ENCODE measurements around the gene TRPT1. TPM values are rescaled to one million over a fixed set of nuclear protein-coding genes. Genes with fewer than 3 reads are reported as not detected.

TRPT1 gene, protein sequence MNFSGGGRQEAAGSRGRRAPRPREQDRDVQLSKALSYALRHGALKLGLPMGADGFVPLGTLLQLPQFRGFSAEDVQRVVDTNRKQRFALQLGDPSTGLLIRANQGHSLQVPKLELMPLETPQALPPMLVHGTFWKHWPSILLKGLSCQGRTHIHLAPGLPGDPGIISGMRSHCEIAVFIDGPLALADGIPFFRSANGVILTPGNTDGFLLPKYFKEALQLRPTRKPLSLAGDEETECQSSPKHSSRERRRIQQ
- total RNA-seq (2022; extraction: Qiagen RNA extraction), result 19.7 to 25.1 TPM (median 23.2 TPM) in 5 replicates

DNA sequence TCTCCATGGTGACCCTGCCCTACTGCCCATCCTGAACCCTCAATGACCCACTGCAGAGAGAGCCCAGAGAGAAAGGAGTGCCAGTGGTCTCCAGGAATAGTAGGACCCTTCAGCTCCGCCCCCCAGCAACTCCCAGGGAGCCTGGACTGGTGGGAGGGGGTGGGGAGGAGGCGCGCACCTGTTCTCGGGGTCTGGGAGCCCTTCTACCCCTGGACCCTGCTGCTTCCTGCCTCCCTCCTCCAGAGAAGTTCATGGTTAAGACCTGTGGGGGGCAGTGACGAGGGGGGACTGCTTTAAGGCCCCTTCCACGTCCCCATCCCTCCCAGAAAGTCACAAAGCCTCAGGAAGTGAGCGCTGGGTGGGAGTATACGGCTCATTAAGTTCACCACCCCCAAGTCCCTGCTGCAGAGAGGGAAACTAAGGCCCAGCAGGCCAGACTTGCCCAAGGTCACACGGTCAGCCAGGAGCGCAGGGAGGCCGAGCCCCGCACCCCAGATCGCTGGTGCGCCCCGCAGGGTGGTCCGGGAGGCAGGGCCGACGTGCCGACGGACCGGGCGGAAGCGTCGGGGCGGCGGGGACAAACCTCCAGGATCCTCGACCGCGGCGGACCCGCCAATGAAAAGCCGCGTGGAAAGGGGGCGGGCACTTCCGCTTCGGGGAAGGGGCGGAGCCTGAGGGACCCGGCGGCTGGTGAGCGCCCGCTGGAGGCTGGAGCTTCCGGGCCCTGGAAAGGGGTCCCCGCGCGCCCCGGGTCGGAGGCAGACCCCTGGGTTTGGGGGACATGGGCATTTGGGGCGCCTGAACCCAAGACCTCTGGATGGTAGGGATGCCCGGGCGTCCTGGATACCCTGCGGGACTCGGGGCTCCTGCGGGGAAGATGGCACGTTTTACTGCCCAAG lies at the start of gene TRPT1, which contains the start of gene NUDT22:
Gene TRPT1, minus strand, starts transcription at position 579 of the 899 bp plus-strand sequence. Its CDS starts 326 bp downstream, at position 253.
Gene NUDT22, plus strand, starts transcription at position 667 of the 899 bp plus-strand sequence. CDS start 379 bp downstream, outside the sequence.

DNA sequence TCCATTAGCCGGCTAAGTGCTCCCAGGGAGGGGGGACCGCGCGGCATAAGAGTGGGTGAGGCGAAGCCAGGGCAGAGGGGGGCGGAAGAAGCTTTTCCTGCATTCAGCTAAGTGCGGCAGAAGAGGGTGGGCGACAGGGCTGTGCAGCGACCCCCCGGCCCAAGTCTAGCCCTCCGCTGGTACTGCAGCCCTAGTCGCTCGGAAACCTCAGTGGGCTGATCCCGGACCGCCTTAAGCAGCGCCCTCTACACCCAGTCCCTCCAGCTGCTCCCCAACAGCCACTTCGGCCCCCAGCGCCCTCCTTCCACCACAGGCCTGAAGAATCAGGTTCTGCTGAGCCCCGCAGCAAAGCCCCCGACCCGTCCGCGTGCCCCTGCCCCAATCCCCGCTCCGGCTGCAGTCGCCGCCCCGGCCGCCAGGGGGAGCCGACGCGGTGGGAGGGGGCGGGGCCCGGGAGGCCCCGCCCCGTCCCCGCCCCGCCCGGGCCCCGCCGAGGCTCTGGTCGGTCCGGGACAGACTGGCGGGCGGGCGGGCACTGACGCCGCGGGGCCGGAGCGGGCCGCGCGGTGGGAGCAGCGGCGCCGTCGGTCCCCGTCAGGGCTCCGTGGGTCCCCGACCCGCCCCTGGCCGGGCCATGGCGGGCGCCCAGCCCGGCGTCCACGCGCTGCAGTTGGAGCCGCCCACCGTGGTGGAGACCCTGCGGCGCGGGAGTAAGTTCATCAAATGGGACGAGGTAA lies 25.2 kb upstream of the TRPT1 start, which contains the start of gene PLCB3:
Gene PLCB3, plus strand, starts transcription at position 515 of the 737 bp plus-strand sequence. Its CDS starts 120 bp downstream, at position 635.

DNA sequence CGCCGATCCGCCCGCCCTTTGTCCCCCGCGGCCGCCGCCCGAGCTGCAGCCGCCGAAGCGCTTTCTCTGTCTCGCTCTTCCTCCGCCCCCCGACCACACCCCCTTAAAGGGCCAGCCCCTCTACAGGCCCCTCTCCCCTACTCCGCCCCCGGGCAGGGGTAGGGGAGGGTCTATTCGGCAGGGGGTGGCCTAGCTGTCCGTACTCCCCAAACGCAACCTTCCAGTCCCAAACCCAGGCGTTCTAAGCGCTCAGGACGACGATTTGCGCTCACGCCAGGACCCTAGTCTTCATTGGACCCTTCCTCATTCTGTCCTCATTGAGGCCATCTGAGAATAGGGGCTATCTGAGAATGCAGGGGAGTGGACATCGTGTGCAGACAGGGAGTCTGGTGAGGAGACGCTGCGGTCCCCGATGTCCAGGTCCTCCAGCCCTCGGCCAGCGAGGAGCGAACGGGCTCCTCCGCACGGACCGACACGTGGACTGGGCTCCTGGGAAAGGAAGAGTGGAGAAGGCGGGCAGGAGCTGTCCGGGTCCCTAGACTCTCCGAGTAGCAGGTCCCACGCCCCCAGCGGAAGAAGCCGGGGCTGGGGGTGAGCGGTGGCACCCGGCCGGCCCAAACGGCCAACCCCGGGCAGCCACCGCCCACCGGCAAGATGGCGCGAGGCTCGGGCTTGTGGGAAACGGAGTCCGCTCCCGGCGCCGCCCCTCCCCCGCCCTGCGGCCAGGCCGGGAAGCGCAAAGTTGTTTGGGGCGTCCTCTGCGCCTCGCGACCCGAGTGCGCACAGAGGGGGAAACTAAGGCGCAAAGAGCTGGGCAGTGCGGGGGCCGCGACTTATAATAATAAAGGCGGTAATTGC lies 21.1 kb upstream of the TRPT1 start, which contains the start of gene PPP1R14B:
Gene PPP1R14B, minus strand, starts transcription at position 73 of the 858 bp plus-strand sequence. CDS start 270 bp downstream, outside the sequence.

DNA sequence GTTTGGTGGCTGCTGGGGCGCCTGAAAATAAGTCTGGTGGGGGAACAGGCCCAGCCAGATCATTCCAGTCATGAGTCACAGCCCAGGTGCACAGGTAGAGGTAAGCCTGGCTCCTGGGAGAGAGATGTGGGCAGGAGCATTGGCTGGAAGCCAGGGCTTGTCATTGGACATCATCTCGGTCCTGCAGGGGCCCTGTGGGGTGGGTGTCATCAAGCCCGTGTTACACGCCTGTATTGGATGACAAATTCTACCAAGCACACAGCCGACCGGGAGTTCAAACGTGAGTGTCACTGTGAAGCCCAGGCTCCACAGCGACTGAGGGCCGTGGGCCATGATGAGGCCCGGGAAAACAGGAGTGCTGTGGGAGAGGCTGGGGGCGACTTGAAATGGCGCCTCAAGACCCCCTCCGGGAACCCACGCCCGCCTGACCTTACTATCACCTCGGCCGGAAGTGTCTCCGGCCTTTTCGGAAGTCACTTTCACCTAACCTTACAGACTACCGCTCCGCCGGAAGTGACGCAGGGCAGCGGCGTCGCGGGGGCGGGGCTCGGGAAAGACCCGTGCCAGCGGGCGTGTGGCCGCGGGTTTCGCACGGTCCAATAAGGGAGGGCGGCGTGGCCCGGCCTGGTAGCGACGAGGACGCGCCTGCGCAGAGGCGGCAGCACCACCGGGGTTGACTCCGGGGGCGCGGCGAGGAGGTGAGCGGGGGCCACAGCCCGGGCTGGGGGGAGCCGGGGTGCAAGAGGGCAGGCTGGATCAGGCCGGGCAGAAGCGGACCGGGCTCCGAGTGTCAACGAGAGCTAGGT lies 14.7 kb upstream of the TRPT1 start, which contains the start of gene FKBP2:
Gene FKBP2, plus strand, starts transcription at position 661 of the 806 bp plus-strand sequence. CDS start 1,293 bp downstream, outside the sequence.

DNA sequence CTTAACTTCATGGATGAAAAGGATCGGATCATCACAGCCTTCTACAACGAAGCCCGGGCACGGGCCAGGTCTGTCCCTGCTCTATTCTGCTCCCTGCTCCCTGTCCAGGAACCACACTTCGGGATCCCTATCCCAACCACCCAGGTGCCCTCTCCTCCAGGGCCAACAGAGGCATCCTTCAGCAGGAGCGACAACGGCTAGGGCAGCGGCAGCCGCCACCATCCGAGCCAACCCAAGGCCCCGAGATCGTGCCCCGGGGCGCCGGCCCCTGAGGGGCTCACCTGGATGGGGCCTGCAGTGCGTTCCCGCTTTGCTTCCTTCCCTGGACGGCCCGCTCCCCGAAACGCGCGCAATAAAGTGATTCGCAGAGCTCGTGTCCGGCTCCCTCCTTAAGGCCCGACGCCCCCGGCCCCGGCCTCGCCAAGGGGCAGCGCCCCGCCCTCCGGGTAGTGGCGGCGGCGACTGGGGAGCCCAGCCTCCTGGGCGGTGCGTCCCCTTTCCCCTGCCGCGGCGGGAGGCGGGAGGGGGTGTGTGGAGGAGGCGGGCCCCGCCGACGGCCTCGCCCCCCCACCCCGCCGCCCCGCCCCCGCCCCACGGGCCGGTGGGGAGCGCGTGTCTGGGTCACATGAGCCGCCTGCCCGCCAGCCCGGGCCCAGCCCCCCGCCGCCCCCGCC lies 8.1 kb upstream of the TRPT1 start, which contains the start of gene VEGFB:
Gene VEGFB, plus strand, starts transcription at position 672 of the 674 bp plus-strand sequence. CDS start 250 bp downstream, outside the sequence.

DNA sequence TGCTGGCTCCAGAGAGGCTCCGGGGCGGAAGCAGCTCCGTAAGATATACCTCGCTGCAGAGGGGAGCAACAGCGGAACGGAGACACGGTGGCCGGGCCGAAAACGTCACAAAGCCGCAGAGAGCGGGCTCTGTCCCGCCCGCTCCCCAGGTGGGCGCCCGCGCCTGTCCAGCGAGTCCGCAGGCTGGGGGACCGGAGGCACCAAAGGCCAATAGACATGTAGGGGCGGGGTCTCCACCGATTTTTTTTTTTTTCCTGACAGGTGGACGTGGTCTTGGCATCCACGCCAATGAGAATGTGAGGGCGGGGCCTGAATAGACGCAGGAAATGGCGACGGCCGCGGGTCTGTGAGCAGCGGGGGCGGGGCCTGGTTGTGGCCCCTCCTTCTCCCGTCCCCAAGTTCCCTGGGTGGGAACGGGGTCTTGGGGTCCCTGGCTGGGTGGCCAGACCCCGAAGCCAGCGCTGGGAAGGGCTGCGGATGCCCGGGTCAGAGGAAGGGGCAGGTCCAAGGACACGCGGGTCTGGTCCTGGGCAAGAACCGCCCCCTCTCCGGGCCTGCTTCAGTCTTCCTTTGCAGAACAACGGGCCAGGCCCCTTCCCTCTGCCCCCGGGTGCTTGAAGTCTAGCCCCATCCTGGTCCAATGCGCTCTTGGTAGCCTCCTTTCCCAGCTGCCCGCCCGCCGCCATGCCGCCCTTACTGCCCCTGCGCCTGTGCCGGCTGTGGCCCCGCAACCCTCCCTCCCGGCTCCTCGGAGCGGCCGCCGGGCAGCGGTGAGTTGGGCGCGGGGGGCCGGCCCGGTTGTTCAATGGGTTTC lies 4.4 kb upstream of the TRPT1 start, which contains the start of gene DNAJC4:
Gene DNAJC4, plus strand, starts transcription at position 378 of the 814 bp plus-strand sequence. Its CDS starts 307 bp downstream, at position 685.

DNA sequence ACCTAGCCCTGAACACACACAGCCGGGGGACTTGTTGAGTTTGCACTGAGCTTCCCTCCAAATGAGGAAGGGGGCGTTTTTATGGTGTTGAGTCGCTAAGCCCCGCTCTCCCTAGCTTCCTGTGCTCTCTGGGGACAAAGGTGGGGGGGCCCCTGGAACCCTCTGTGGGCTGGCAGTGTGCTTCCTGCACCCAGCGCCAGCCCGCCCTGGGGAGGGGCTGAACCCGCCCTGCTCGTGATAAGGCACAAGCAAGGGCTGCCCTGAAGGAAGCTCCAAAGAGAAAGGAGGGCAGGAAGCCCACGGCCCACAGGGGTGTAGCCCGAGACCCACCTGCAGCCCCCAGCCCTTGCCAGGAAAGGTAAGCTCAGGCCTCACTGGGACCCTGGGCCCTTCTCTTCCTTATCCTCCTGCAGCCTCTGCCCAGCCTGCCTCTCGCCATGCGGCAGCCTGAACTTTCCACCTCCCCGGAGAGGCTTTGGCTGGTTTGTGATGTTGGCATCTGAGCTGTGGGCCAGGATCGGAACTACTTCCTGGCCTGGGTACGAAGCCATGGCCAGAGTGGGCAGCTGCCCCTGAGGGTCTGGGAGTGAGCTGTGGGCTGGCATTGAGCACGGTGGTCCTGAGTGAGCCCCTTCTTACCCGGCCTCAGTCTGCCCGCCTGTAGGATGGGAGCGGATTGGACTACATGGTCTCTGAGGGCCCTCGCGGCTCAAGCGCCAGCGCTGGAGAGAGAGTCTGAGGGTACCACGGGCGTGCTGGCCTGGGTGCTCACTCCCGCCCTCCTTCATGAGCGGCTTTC lies 19.3 kb downstream of the TRPT1 start, which contains the start of gene FERMT3:
Gene FERMT3, plus strand, starts transcription at position 265 of the 799 bp plus-strand sequence. CDS start 644 bp downstream, outside the sequence.

DNA sequence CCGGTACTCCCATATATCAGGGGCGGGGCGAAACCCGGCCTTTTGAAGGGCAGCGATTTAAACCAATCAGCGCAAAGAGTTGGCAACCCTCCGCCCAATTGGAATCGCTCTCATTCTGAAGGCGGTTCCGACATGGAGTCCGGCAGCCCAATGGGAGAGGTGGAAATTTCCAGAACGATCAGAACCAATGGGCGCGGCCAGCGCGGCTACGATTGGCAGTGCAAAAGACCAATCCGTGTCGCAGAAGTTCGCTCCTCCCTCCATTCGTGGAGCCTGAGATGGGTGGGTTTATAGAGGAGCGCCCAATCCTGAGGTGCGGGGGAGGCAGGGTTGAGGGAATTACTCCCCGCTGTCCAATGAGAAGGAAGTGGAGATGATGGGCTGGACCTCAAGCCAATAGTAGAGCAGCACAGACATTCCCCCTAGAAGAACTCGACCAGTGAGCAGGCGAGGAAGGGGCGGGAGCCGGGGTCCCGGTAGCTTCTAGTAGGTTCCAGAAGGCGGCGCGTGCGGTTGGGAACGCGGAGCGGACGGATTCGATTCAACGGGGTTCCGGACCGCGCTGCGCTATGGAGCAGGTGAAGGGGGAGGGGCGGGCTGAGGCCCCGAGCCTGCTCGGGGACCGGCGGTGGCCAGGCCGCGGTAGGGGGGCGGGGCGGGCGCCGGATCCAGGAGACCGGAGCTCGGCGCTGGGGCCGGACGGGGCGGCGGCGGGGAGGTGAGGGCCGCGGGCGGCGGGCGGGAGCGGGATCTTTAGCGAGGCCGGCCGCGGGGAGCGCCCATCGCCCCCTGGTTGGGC lies 40.1 kb downstream of the TRPT1 start, which contains the start of gene STIP1:
Gene STIP1, plus strand, starts transcription at position 479 of the 799 bp plus-strand sequence. Its CDS starts 91 bp downstream, at position 570.

Other genes with a start within 250 kb of the TRPT1 start
- gene OTUB1, start 239.7 kb downstream of the TRPT1 start, total RNA-seq (2022; extraction: Qiagen RNA extraction), result 114 to 129 TPM (median 127 TPM) in 5 replicates
- 0.03 to 0.10 TPM (median 0.06 TPM) in 4 of 5 replicates, not detected in the other for gene FLRT1, start 190.3 kb downstream of the TRPT1 start, total RNA-seq (2022; extraction: Qiagen RNA extraction)
- gene MACROD1, start 60.1 kb downstream of the TRPT1 start, total RNA-seq (2022; extraction: Qiagen RNA extraction), result 11.4 to 17.0 TPM (median 13.6 TPM) in 5 replicates
- 221 to 250 TPM (median 241 TPM) in 5 replicates for gene STIP1, start 40.0 kb downstream of the TRPT1 start, total RNA-seq (2022; extraction: Qiagen RNA extraction)
- gene FERMT3, start 19.5 kb downstream of the TRPT1 start, total RNA-seq (2022; extraction: Qiagen RNA extraction), result 0.52 to 2.3 TPM (median 1.5 TPM) in 5 replicates
- gene NUDT22, start 88 bp upstream of the TRPT1 start, total RNA-seq (2022; extraction: Qiagen RNA extraction), result 30.1 to 40.4 TPM (median 39.0 TPM) in 5 replicates
- 17.3 to 22.9 TPM (median 19.6 TPM) in 5 replicates for gene DNAJC4, start 4.4 kb upstream of the TRPT1 start, total RNA-seq (2022; extraction: Qiagen RNA extraction)
- gene VEGFB, start 8.4 kb upstream of the TRPT1 start, total RNA-seq (2022; extraction: Qiagen RNA extraction), result 34.1 to 50.0 TPM (median 49.1 TPM) in 5 replicates
- 124 to 151 TPM (median 130 TPM) in 5 replicates for gene FKBP2, start 14.9 kb upstream of the TRPT1 start, total RNA-seq (2022; extraction: Qiagen RNA extraction)
- 240 to 390 TPM (median 370 TPM) in 5 replicates for gene PPP1R14B, start 20.8 kb upstream of the TRPT1 start, total RNA-seq (2022; extraction: Qiagen RNA extraction)
- gene PLCB3, start 25.3 kb upstream of the TRPT1 start, total RNA-seq (2022; extraction: Qiagen RNA extraction), result 16.0 to 22.8 TPM (median 20.0 TPM) in 5 replicates
- 72.9 to 96.6 TPM (median 94.9 TPM) in 5 replicates for gene BAD, start 58.5 kb upstream of the TRPT1 start, total RNA-seq (2022; extraction: Qiagen RNA extraction)
- gene GPR137, start 59.7 kb upstream of the TRPT1 start, total RNA-seq (2022; extraction: Qiagen RNA extraction), result 31.9 to 53.0 TPM (median 47.6 TPM) in 5 replicates
- gene KCNK4, start 65.1 kb upstream of the TRPT1 start, total RNA-seq (2022; extraction: Qiagen RNA extraction), result not detected in 5 replicates
- 1.7 to 2.7 TPM (median 2.4 TPM) in 5 replicates for gene CATSPERZ, start 74.2 kb upstream of the TRPT1 start, total RNA-seq (2022; extraction: Qiagen RNA extraction)
- gene ESRRA, start 79.3 kb upstream of the TRPT1 start, total RNA-seq (2022; extraction: Qiagen RNA extraction), result 35.7 to 60.9 TPM (median 58.2 TPM) in 5 replicates
- 391 to 479 TPM (median 434 TPM) in 5 replicates for gene TRMT112, start 91.4 kb upstream of the TRPT1 start, total RNA-seq (2022; extraction: Qiagen RNA extraction)
- 399 to 495 TPM (median 464 TPM) in 5 replicates for gene PRDX5, start 91.9 kb upstream of the TRPT1 start, total RNA-seq (2022; extraction: Qiagen RNA extraction)
- gene CCDC88B, start 114.0 kb upstream of the TRPT1 start, total RNA-seq (2022; extraction: Qiagen RNA extraction), result 8.6 to 11.4 TPM (median 10.3 TPM) in 5 replicates
- 46.3 to 68.4 TPM (median 63.4 TPM) in 5 replicates for gene RPS6KA4, start 133.0 kb upstream of the TRPT1 start, total RNA-seq (2022; extraction: Qiagen RNA extraction)

Data from A549 treated with Mapracorat at 1 μM for 4 hours (cell line).